HG02642 (cell line): Measurements from ENCODE around the gene FLT3.
"Not testable (repeated sequence)": the region's sequence is repeated elsewhere in the genome, so short reads cannot be mapped to it uniquely, and the experiment has no call there.

ENCODE experiments used
- ATAC-seq: cut with Tn5 transposase; IDR thresholded peaks from one replicate; pipeline ENCODE4 v1.9.1; 2021; ENCODE audit warnings: mild to moderate bottlenecking; ENCODE audit not compliant: unreplicated experiment, poor library complexity

FLT3 gene

DNA sequence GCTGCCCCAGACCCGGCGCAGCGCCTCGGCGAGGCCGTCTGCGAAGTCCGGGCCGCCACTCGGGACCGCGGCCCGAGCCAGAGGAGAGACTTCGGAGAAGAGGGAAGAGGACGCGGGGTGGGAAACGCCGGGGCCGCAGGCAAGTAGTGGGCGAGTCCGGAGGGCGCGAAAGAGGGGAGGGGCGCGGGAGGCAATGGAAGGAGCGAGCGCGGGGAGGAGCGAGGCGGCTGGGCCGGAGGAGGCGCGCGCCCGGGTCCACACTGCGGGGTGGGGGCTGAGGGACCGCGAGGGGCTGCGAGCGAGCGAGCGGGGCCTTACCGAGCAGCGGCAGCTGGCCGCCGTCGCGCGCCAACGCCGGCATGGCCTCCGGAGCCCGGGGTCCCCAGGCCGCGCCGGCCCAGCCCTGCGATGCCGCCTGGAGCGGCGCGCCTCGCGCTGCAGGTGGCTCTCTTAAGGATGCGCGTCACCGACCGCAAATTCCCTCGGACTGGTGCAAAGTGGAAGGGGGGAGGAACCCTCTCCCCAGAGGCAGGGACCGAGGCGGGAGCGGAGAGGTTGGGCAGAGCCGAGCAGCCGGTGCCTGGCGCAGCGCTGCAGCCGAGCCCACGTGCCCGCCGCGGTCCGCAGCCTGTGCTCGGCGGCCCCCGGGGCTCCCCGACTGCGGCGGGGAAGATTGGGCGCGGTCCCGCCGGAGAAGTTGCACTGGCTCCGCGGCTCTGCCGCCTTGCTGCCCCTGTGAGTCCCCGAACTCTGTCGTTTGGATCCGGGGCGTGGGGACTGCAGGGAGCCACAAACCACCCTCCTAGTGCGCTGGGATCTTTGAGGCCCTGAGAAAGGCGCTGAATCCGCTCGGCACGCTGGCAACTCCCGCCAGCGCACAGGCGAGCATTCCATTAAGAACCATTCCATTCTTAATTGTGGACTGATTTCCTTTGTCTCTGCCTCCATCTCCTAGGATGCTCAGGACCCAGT lies at the start of gene FLT3:
Gene FLT3 (minus strand): TSS at position 427 of the 972 bp plus-strand sequence. CDS start 66 bp downstream, at position 361.
- peak; percentile 75 for ATAC-seq

DNA sequence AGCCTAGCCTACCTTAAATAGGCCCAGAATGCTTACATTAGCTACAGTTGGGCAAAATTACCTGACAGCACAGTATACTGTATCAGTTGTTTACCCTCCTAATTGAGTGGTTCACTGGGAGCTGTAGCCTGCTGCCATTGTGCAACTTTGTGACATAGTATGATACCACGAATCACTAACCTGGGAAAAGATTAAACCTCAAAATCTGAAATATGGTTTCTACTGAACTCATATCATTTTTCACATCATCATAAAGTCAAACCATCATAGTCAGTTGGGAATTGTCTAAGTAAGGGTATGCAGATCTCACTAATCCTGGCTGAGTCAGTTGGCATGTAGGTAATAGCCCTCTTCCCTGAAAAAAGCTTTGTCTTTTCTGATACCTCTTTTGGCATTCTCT lies 47.1 kb upstream of the FLT3 start:
- ATAC-seq: no peak

GRCh38 chr13:28145049-28145448 lies 44.7 kb upstream of the FLT3 start:
- ATAC-seq: no peak

DNA sequence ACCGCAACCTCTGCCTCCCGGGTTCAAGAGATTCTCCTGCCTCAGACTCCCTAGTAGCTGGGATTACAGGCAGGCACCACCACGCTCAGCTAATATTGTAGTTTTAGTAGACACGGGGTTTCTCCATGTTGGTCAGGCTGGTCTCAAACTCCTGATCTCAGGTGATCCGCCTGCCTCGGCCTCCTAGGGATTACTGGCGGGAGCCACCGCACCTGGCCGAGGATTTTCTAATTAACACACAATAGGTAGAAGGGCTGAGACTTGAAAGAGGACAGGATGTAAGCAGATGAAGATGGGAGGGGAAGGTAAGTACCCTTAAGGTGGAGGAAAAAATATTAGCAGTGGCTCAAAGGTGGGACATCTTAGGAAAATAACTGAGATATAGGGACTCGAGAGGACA lies 41.2 kb upstream of the FLT3 start:
- not testable (repeated sequence) for ATAC-seq

DNA sequence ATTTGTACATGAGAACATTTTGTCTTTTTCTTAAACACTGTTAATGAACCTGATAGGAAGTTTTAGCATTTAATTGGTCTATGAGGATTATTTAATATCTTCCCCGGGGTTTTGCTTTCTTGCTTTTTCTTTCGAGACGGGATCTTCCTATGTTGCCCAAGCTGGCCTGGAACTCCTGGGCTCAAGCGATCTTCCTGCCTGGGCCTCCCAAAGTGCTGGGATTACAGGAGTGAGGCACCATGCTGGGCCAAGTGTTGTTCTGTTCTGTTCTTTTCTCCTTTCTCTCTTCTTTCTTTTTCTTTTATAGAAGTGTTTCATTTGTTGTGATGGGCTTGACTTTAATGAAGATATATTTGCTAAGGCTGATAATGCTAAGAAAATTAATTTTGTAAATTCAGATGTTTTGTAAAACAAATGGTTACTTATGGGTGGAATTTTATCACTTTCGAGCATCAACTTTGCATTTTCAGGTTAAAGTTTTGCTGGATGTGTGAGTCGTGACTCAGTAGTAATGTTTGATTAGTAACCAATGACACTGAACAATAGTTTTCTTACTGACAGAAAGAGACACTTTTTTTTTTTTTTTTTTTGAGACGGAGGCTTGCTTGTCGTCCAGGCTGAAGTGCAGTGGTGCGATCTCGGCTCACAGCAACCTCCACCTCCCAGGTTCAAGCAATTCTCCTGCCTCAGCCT lies 40.2 kb upstream of the FLT3 start:
- no peak for ATAC-seq

GRCh38 chr13:28138756-28139470 lies 38.5 kb upstream of the FLT3 start:
- peak; percentile 54 for ATAC-seq

- ATAC-seq: peak; percentile 69
Measured at GRCh38 chr13:28138012-28138755, 37.8 kb upstream of the FLT3 start, which contains the start of gene PAN3. TSS of gene PAN3 (plus strand) at chr13:28138545. CDS start at chr13:28138658, 113 bp downstream.

DNA sequence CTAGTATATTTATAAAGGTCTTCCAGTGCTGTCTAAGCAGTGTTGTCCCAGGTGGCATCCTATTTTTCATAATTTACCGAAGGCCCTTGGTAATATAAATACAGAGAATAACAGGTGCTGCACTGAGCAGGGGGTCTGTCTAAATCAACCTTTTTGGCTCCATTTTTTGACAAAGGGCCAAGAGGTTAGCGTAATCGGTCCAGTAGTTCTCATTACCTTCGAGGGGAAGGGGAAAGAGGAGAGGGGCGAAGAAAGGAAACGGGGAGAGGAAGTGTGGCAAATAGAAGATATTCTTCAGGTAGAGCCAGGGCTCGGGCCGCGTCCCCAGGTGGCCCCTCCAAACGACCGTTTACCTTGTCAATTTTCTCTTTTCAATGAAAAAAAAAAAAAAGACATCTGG lies 37.2 kb upstream of the FLT3 start:
- ATAC-seq: peak; percentile 7

GRCh38 chr13:28136916-28137315 lies 36.5 kb upstream of the FLT3 start:
- ATAC-seq: no peak

GRCh38 chr13:28131646-28132045 lies 31.3 kb upstream of the FLT3 start:
- no peak for ATAC-seq

DNA sequence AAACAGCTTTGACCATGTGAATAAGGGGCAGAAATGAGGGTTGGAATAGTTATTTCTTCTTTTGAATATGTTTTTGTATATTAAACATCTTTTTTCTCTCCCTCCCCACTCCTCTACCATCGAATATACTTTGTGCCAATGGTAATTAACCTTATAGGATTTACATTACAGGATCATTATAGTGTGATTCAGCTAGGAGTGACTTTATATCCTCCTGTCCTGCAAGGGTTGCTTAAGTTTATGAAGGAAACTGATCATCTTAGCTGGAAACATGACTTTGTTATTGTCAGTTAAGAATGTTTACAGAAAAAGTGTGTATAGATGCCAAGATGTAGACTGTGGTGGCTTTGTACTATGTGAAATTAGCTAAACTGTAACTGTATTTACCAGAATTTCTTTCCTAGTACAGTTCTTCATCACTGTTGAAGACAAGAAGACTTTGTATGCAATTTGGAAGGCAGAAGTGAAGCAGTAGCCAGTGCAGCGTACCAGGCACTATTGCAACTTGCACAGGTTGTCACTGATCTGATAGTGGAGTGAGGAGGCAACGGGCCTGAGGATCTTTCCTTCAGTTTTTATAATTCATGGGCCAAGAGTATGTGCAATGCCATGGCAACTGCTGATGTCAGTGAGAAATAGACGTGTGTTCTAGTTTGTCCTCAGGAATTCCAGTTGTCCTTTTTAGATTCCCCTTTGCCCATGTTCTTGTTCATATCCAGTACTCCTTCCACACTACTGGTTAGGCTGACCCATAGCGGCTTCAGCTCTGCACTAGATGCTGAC lies 29.7 kb upstream of the FLT3 start:
- no peak for ATAC-seq

DNA sequence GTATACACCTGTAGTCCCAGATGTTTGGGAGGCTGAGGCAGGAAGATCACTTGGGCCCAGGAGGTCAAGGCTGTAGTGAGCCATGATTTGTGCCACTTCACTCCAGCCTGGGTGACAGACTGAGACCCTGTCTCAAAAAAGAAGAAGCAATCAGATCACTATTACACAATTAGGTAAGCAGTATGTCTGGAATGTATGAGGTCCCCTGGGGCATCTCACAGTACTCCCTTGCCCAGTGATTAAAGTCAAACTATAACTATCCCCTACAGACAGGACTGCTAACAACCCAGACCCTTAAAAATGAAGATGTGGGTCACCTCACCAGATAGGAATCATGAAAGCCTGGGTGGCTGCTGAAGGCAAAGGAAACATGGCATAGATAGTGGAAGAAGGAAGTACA lies 28.6 kb upstream of the FLT3 start:
- no peak for ATAC-seq

DNA sequence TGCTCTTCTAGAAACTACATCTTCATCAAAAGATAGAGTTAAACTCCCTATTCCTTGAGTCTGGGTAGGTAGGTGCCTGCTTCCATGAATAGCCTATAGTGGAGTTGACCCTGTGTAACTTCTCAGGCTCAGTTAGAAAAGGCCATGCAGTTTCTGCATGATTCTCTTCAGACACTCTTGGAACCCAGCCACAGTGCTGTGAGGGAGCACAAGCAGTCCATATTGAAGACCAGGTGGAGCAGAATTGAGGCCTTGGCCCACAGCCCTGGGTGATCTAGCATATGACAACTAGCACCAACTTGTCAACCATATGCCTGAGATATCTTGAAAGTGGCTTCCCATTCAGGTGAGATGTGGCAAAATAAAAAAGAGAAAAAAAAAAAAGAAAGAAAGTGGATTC lies 27.7 kb upstream of the FLT3 start:
- ATAC-seq: no peak

GRCh38 chr13:28121224-28121623 lies 20.8 kb upstream of the FLT3 start:
- no peak for ATAC-seq

DNA sequence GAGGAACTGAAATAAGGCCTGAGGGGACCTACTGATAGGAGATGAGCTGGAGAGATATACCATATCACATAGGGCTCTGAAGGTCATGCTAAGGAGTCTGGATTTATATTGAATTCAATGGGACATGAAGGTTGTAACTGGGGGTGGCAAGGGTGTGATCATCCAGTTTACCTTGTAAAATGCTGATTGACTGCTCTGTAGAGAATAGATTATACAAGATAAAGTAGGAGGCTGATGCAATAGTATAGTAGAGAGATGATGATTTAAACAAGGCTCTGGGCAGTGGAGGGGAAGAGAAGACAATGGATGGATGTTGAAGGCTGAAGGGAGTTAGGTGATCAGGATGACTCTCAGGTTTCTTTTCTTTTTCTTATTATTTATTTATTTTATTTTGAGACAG lies 19.9 kb upstream of the FLT3 start:
- ATAC-seq: no peak

DNA sequence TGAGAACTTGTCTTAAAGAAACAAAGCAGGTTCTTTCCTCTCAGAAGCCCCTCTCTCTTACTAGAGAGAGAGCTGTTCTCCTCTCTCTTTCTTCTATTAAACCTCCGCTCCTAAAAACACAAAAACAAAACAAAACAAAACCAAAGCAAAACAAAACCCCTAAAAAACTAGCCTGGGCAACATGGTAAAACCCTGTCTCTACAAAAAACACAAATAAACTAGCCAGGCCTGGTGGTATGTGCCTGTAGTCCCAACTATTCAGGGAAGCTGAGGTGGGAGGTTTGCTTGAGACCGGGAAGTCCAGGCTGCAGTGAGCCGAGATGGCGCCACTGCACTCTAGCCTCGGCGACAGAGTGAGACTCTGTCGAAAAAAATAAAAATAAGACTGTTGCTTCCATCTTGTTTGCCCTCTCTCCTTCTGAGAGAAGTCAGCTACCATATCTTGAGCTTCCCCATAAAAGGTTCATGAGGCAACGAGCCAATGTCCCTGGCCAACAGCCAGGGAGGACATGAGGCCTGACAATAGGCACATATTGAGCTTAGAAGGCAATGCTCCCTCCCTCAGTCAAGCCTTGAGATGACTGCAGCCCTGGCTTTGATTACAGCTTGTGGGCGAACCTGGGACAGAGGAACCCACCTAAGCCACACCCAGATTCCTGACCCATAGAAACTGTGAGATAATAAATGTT lies 17.5 kb upstream of the FLT3 start:
- ATAC-seq: no peak

GRCh38 chr13:28116736-28117135 lies 16.4 kb upstream of the FLT3 start:
- ATAC-seq: no peak

GRCh38 chr13:28110414-28110813 lies 10.0 kb upstream of the FLT3 start:
- no peak for ATAC-seq

DNA sequence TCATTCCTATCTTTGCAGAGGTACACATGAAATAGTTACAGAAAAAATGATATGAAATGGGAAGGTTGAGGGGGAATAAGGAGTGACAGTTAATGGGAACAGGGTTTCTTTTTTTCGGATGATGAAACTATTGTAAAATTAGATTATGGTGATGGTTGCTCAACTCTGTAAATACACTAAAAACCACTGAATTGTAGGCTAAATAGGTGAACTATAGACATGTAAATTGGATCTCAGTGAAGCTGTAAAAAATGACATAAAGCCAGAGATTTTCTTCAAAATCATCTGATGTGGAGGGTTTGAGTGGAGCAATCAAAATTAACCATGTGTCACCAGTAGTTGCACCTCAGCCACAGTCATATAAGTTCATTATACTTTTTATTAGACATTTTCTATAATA lies 6.6 kb upstream of the FLT3 start:
- ATAC-seq: no peak
